HEK293 (cell line): Measurements from ENCODE around the gene LHFPL6.

Experiments used
- CTCF ChIA-PET: fragments of 350-600 bp; formaldehyde crosslinking; extraction: SDS; loops from one replicate; lab custom pipeline; 2021; ENCODE audit warnings: antibody characterized with exemption; lab: Yijun Ruan, JAX
- POLR2A ChIA-PET: fragments of 300-600 bp; formaldehyde crosslinking; extraction: SDS; loops from one replicate; lab custom pipeline; 2020; ENCODE audit warnings: antibody characterized with exemption, inconsistent platforms; lab: Yijun Ruan, JAX
- H3K27ac ChIP-seq: fragments of 200-500 bp; sonication (Bioruptor generic); 2 replicates; pipeline ENCODE4 v1.5.1; 2014; ENCODE audit warnings: low read depth, low read length, control low read depth, inconsistent platforms; ENCODE audit errors: extremely low read depth
- H3K36me3 ChIP-seq, 2 experiments: fragments of 200-500 bp in 1 of 2; sonication (Bioruptor generic) in 1 of 2; 1 replicate in 1 of 2; 2 replicates in 1 of 2; pipeline ENCODE4 v1.5.1; 2014 to 2017; ENCODE audit warnings: inconsistent platforms in 2 of 2, low read length in 2 of 2; ENCODE audit not compliant: control insufficient read depth in 2 of 2, insufficient read depth in 1 of 2
- H3K4me1 ChIP-seq: fragments of 200-500 bp; sonication (Bioruptor generic); 2 replicates; pipeline ENCODE4 v1.5.1; 2014; ENCODE audit warnings: mild to moderate bottlenecking, low read length, inconsistent platforms; ENCODE audit not compliant: control insufficient read depth, insufficient read depth
- H3K4me3 ChIP-seq: 2 replicates; pipeline ENCODE4 v1.5.1; 2011; ENCODE audit warnings: low read depth, mild to moderate bottlenecking, control low read depth, low read length, moderate library complexity
- H3K9me3 ChIP-seq: fragments of 200-500 bp; sonication (Bioruptor generic); 2 replicates; pipeline ENCODE4 v1.5.1; 2014; ENCODE audit warnings: low read depth, low read length, inconsistent platforms; ENCODE audit not compliant: control insufficient read depth, insufficient read depth
- HOXA7 ChIP-seq: sonication (generic); formaldehyde crosslinking; IDR thresholded peaks from 2 replicates; pipeline ENCODE4 v1.8.1; 2022; ENCODE audit warnings: missing genetic modification reagents, borderline replicate concordance
- REPIN1 ChIP-seq: fragments of 450-650 bp; formaldehyde crosslinking; IDR thresholded peaks from 2 replicates; pipeline ENCODE4 v1.5.1; 2017; ENCODE audit warnings: missing biosample characterization, missing genetic modification characterization, low read depth
- SALL2 ChIP-seq: fragments of 450-650 bp; formaldehyde crosslinking; IDR thresholded peaks from 2 replicates; pipeline ENCODE4 v1.5.0; 2017; ENCODE audit warnings: missing biosample characterization, mild to moderate bottlenecking, missing genetic modification characterization, borderline replicate concordance
- SCRT2 ChIP-seq: fragments of 450-650 bp; formaldehyde crosslinking; IDR thresholded peaks from 2 replicates; pipeline ENCODE4 v1.5.1; 2016; ENCODE audit warnings: missing biosample characterization, missing genetic modification characterization
- SETDB1 ChIP-seq: IDR thresholded peaks from one replicate; pipeline ENCODE4 v1.6.1; 2017; ENCODE audit warnings: mild to moderate bottlenecking, low read length, moderate library complexity, mixed read lengths; ENCODE audit not compliant: insufficient read length
- ZBTB48 ChIP-seq: fragments of 450-650 bp; formaldehyde crosslinking; IDR thresholded peaks from 2 replicates; pipeline ENCODE4 v1.5.1; 2016; ENCODE audit warnings: missing biosample characterization, missing genetic modification characterization
- ZNF324 ChIP-seq: fragments of 450-650 bp; formaldehyde crosslinking; IDR thresholded peaks from 2 replicates; pipeline ENCODE4 v1.5.1; 2016; ENCODE audit warnings: missing biosample characterization, missing genetic modification characterization
- ZNF366 ChIP-seq: fragments of 450-650 bp; formaldehyde crosslinking; conservative IDR thresholded peaks from 2 replicates; pipeline ENCODE4 v1.5.1; 2016; ENCODE audit warnings: missing biosample characterization, missing genetic modification characterization
- ZNF37A ChIP-seq: fragments of 450-650 bp; IDR thresholded peaks from 2 replicates; pipeline ENCODE4 v1.5.1; 2018; ENCODE audit warnings: missing biosample characterization, missing genetic modification characterization
- ZNF473 ChIP-seq: fragments of 450-650 bp; formaldehyde crosslinking; IDR thresholded peaks from 2 replicates; pipeline ENCODE4 v1.5.1; 2017; ENCODE audit warnings: missing biosample characterization, missing genetic modification characterization
- ZNF747 ChIP-seq: fragments of 450-650 bp; formaldehyde crosslinking; IDR thresholded peaks from 2 replicates; pipeline ENCODE4 v1.5.1; 2016; ENCODE audit warnings: missing biosample characterization, missing genetic modification characterization
- ZNF768 ChIP-seq: fragments of 450-650 bp; formaldehyde crosslinking; IDR thresholded peaks from 2 replicates; pipeline ENCODE4 v1.5.1; 2018; ENCODE audit warnings: missing biosample characterization, mild to moderate bottlenecking, missing genetic modification characterization
- ZNF785 ChIP-seq: fragments of 450-650 bp; formaldehyde crosslinking; IDR thresholded peaks from 2 replicates; pipeline ENCODE4 v1.5.1; 2016; ENCODE audit warnings: missing biosample characterization, missing genetic modification characterization
- ZNF843 ChIP-seq: fragments of 450-650 bp; formaldehyde crosslinking; IDR thresholded peaks from 2 replicates; pipeline ENCODE4 v1.5.1; 2016; ENCODE audit warnings: missing biosample characterization, missing genetic modification characterization
- ZSCAN23 ChIP-seq: fragments of 450-650 bp; formaldehyde crosslinking; IDR thresholded peaks from 2 replicates; pipeline ENCODE4 v1.5.1; 2016; ENCODE audit warnings: missing biosample characterization, missing genetic modification characterization
- TF ChIP-seq, protein P1 (sequence below): fragments of 450-650 bp; formaldehyde crosslinking; IDR thresholded peaks from 2 replicates; pipeline ENCODE4 v1.5.1; 2017; ENCODE audit warnings: missing biosample characterization, missing genetic modification characterization
- TF ChIP-seq, protein P2 (sequence below): fragments of 450-650 bp; formaldehyde crosslinking; IDR thresholded peaks from 2 replicates; pipeline ENCODE4 v1.5.1; 2016; ENCODE audit warnings: missing biosample characterization, missing genetic modification characterization
- TF ChIP-seq, protein P3 (sequence below): fragments of 450-650 bp; formaldehyde crosslinking; IDR thresholded peaks from 2 replicates; pipeline ENCODE4 v1.5.1; 2016; ENCODE audit warnings: missing biosample characterization, missing genetic modification characterization

LHFPL6 gene

GRCh38 chr13:39411511-39411910, 191.5 kb downstream of the LHFPL6 start:
- Histone ChIP-seq H3K4me1 (no peaks in the 10 kb centered on the region; the same call in 1 of the 2 replicates), H3K9me3 (no peaks in the 10 kb centered on the region), H3K4me3 (no peak overlapping the region), H3K36me3 (no peaks in the 10 kb centered on the region), H3K27ac (no peak overlapping the region)
- TF ChIP-seq ZNF473 (tag by site-specific recombination) (no peak), SETDB1 (no peak), ZNF768 (tag by site-specific recombination) (no peak), ZNF324 (no peak), ZNF366 (tag by site-specific recombination) (no peak), ZBTB48 (tag by site-specific recombination) (no peak)
- TF ChIP-seq, protein P1, sequence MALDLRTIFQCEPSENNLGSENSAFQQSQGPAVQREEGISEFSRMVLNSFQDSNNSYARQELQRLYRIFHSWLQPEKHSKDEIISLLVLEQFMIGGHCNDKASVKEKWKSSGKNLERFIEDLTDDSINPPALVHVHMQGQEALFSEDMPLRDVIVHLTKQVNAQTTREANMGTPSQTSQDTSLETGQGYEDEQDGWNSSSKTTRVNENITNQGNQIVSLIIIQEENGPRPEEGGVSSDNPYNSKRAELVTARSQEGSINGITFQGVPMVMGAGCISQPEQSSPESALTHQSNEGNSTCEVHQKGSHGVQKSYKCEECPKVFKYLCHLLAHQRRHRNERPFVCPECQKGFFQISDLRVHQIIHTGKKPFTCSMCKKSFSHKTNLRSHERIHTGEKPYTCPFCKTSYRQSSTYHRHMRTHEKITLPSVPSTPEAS (tag by site-specific recombination), result no peak
- POLR2A ChIA-PET, result no interaction called here
- CTCF ChIA-PET, result no interaction called here

GRCh38 chr13:39410964-39411363, 192.0 kb downstream of the LHFPL6 start:
- H3K4me3 ChIP-seq, result no peak overlapping the region
- TF ChIP-seq ZSCAN23 (tag by site-specific recombination), result no peak
- no peak for TF ChIP-seq SCRT2 (tag by site-specific recombination)
- TF ChIP-seq HOXA7, result no peak
- no peak for TF ChIP-seq ZNF785 (tag by site-specific recombination)
- TF ChIP-seq SALL2 (tag by site-specific recombination), result no peak
- TF ChIP-seq ZNF747 (tag by site-specific recombination), result no peak
- no peak for TF ChIP-seq ZNF843
- TF ChIP-seq REPIN1, result no peak
- TF ChIP-seq ZNF37A (tag by site-specific recombination), result no peak
- TF ChIP-seq, protein P2, sequence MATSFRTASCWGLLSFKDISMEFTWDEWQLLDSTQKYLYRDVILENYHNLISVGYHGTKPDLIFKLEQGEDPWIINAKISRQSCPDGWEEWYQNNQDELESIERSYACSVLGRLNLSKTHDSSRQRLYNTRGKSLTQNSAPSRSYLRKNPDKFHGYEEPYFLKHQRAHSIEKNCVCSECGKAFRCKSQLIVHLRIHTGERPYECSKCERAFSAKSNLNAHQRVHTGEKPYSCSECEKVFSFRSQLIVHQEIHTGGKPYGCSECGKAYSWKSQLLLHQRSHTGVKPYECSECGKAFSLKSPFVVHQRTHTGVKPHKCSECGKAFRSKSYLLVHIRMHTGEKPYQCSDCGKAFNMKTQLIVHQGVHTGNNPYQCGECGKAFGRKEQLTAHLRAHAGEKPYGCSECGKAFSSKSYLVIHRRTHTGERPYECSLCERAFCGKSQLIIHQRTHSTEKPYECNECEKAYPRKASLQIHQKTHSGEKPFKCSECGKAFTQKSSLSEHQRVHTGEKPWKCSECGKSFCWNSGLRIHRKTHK (tag by site-specific recombination), result no peak
- TF ChIP-seq, protein P3, sequence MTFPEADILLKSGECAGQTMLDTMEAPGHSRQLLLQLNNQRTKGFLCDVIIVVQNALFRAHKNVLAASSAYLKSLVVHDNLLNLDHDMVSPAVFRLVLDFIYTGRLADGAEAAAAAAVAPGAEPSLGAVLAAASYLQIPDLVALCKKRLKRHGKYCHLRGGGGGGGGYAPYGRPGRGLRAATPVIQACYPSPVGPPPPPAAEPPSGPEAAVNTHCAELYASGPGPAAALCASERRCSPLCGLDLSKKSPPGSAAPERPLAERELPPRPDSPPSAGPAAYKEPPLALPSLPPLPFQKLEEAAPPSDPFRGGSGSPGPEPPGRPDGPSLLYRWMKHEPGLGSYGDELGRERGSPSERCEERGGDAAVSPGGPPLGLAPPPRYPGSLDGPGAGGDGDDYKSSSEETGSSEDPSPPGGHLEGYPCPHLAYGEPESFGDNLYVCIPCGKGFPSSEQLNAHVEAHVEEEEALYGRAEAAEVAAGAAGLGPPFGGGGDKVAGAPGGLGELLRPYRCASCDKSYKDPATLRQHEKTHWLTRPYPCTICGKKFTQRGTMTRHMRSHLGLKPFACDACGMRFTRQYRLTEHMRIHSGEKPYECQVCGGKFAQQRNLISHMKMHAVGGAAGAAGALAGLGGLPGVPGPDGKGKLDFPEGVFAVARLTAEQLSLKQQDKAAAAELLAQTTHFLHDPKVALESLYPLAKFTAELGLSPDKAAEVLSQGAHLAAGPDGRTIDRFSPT (tag by site-specific recombination), result no peak
- TF ChIP-seq, all 188 proteins: peak for 0
- Histone ChIP-seq H3K27ac (no peak overlapping the region), H3K4me1 (no peaks in the 10 kb centered on the region; the same call in 1 of the 2 replicates), H3K9me3 (no peaks in the 10 kb centered on the region), H3K36me3 (no peaks in the 10 kb centered on the region)
- ChIA-PET POLR2A (interaction anchor here (0.5 kb wide), 1 partner anchor 11 kb away, joined by 3 read pairs; no protein-coding TSS in a partner anchor), CTCF (no interaction called here)
